HEK293T (cell line): ENCODE data around the gene THYN1.

ENCODE experiments used
- CTCF ChIA-PET: fragments of 350-600 bp; formaldehyde crosslinking; extraction: SDS; loops from one replicate; lab custom pipeline; 2021; ENCODE audit warnings: antibody characterized with exemption, inconsistent platforms; lab: Yijun Ruan, JAX
- POLR2A ChIA-PET: fragments of 350-600 bp; formaldehyde crosslinking; extraction: SDS; loops from one replicate; lab custom pipeline; 2020; ENCODE audit warnings: antibody characterized with exemption, inconsistent platforms; lab: Yijun Ruan, JAX
- DNase-seq: peaks from one replicate; pipeline ENCODE4 v3.0.0; 2012; ENCODE audit warnings: mixed read lengths; ENCODE audit errors: extremely low spot score
- ARNT ChIP-seq: fragments of 450-650 bp; IDR thresholded peaks from 2 replicates; pipeline ENCODE4 v1.6.1; 2017; ENCODE audit warnings: mild to moderate bottlenecking
- BHLHE40 ChIP-seq: fragments of 450-650 bp; IDR thresholded peaks from 2 replicates; pipeline ENCODE4 v1.6.1; 2016; ENCODE audit warnings: mild to moderate bottlenecking, moderate library complexity, borderline replicate concordance
- CTBP1 ChIP-seq: fragments of 450-650 bp; IDR thresholded peaks from 2 replicates; pipeline ENCODE4 v1.6.1; 2016; ENCODE audit warnings: borderline replicate concordance
- FOXA1 ChIP-seq: fragments of 450-650 bp; IDR thresholded peaks from 2 replicates; pipeline ENCODE4 v1.6.1; 2016; ENCODE audit warnings: mild to moderate bottlenecking
- FOXK2 ChIP-seq: fragments of 450-650 bp; IDR thresholded peaks from 2 replicates; pipeline ENCODE4 v1.6.1; 2016; ENCODE audit warnings: mild to moderate bottlenecking
- FOXM1 ChIP-seq: fragments of 450-650 bp; IDR thresholded peaks from 2 replicates; pipeline ENCODE4 v1.6.1; 2017; ENCODE audit warnings: mild to moderate bottlenecking, borderline replicate concordance
- HDGF ChIP-seq: fragments of 450-650 bp; IDR thresholded peaks from 2 replicates; pipeline ENCODE4 v1.6.1; 2017; ENCODE audit warnings: antibody characterized with exemption, borderline replicate concordance
- L3MBTL2 ChIP-seq: fragments of 450-650 bp; conservative IDR thresholded peaks from 2 replicates; pipeline ENCODE4 v1.6.1; 2016; ENCODE audit warnings: mild to moderate bottlenecking
- LEF1 ChIP-seq: fragments of 450-650 bp; IDR thresholded peaks from 2 replicates; pipeline ENCODE4 v1.6.1; 2017; ENCODE audit warnings: mild to moderate bottlenecking, borderline replicate concordance
- NFRKB ChIP-seq: fragments of 450-650 bp; IDR thresholded peaks from 2 replicates; pipeline ENCODE4 v1.6.1; 2016; ENCODE audit warnings: mild to moderate bottlenecking, moderate library complexity
- SP1 ChIP-seq: fragments of 450-650 bp; IDR thresholded peaks from 2 replicates; pipeline ENCODE4 v1.6.1; 2017
- SUZ12 ChIP-seq: fragments of 450-650 bp; IDR thresholded peaks from 2 replicates; pipeline ENCODE4 v1.6.1; 2016; ENCODE audit warnings: mild to moderate bottlenecking
- TARDBP ChIP-seq: fragments of 450-650 bp; IDR thresholded peaks from 2 replicates; pipeline ENCODE4 v1.6.1; 2016
- ZNF384 ChIP-seq: fragments of 450-650 bp; IDR thresholded peaks from 2 replicates; pipeline ENCODE4 v1.6.1; 2016
- TF ChIP-seq, protein P1 (sequence below): fragments of 450-650 bp; IDR thresholded peaks from 2 replicates; pipeline ENCODE4 v1.6.1; 2016

THYN1 gene

GRCh38 chr11:134278356-134278755 is 25.2 kb upstream of the THYN1 start:
- CTCF ChIA-PET = no interaction called here
- TF ChIP-seq L3MBTL2 (no peak), ARNT (no peak), NFRKB (no peak), SUZ12 (no peak), HDGF (no peak), ZNF384 (no peak), FOXM1 (no peak)
- TF ChIP-seq, protein P1, sequence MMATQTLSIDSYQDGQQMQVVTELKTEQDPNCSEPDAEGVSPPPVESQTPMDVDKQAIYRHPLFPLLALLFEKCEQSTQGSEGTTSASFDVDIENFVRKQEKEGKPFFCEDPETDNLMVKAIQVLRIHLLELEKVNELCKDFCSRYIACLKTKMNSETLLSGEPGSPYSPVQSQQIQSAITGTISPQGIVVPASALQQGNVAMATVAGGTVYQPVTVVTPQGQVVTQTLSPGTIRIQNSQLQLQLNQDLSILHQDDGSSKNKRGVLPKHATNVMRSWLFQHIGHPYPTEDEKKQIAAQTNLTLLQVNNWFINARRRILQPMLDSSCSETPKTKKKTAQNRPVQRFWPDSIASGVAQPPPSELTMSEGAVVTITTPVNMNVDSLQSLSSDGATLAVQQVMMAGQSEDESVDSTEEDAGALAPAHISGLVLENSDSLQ = no peak
- no peak for DNase-seq
- POLR2A ChIA-PET = interaction anchor here (1.1 kb wide), 1 partner anchor 54 kb away, joined by 3 read pairs; the partner anchor contains the start of gene NCAPD3

DNA sequence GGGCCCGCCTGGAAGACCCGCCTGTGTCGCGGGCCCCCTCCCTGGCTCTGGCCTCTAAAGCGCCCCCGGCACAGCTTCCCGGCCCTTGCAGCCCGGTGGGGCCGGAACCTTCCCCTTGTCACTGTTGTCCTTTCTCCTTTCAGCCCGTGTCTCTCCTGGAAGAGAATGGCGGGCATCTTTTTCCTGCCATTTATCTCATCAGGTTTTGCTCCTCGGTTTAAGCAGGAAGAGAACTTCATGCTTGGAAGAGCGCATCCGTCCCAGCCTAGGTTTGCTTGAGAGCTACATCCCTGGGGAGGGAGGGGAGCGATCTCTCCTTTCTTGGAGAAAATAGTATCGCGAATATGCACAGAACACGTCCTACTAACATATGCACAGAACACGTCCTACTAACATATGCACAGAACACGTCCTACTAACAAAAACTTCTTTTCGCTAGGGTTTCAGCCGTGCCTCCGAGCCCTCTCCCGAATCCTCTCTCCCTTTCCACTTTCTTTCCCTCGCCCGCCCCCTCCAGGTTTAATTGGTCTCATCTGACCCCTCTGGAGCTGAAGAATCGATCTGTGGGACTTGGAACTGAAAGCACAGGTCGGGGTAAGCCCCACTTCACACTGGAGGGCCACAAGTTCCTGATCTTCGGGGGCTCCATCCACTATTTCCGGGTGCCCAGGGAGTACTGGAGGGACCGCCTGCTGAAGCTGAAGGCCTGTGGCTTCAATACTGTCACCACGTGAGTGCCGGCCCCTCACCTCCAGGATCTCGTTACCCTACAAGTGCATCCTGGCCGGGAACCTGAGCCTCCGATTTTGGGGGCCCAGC is 24.2 kb upstream of the THYN1 start:
- no peak for DNase-seq
- TF ChIP-seq BHLHE40 = no peak
- no peak for TF ChIP-seq FOXK2
- no peak for TF ChIP-seq HDGF
- TF ChIP-seq, protein P1 = no peak
- no peak for TF ChIP-seq TARDBP
- TF ChIP-seq ZNF384 = no peak
- no peak for TF ChIP-seq LEF1
- ChIA-PET POLR2A (no interaction called here), CTCF (no interaction called here)

DNA sequence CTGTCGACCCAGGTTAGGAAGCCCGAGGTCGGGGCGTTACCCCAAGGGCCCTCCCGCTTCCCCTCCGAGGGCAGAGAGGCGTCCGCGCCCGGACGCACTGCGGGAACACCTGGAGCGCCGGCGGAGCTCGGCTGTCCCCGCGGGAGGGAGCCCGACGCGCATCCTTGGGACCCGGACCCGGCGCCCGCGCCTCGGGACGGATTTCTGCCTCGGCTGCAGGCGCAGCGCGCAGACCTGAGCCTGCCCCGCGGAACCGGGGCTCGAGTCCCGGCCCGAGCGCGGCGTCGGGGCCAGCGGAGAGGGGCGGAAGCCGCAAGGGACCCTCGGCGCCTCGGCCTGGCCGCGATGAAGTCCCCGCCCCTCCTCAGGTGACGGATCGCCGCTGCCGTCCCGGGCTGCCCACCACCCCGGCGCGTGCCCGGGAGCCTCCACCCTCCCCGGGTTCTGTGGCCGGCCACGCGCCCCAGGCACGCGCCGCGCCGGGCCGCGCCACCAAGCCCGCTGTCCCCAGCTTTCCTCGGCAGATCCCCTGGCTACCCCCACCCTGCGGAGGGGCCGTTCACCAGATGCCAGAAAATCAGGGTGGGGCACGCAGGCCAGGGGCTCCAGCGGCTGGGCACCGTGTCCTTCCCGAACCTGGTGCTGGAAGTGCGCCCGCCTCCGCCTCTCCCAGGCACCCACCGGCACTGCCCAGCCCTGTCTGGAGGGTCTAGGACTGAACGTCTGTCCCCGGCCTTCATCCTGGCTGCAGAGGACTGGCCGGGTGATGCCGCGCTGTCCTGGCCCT is 23.4 kb upstream of the THYN1 start:
- no peak for DNase-seq
- TF ChIP-seq SP1 = no peak
- TF ChIP-seq SUZ12 = no peak
- TF ChIP-seq NFRKB = no peak
- no peak for TF ChIP-seq ARNT
- TF ChIP-seq, protein P1 = no peak
- TF ChIP-seq FOXA1 = no peak
- 0 out of 2 replicates have a peak, but pooled peaks have one; percentile 26 for TF ChIP-seq L3MBTL2
- no peak for TF ChIP-seq TARDBP
- POLR2A ChIA-PET = interaction anchor here (0.8 to 4.0 kb wide), 4 partner anchors 12 to 67 kb away, joined by 3 to 20 read pairs (median 4); partner anchors contain the start of genes ACAD8, NCAPD3, THYN1 and VPS26B
- CTCF ChIA-PET = interaction anchor here (0.9 to 1.4 kb wide), 4 partner anchors 10 to 47 kb away, joined by 3 to 5 read pairs (median 4); no protein-coding TSS in a partner anchor

DNA sequence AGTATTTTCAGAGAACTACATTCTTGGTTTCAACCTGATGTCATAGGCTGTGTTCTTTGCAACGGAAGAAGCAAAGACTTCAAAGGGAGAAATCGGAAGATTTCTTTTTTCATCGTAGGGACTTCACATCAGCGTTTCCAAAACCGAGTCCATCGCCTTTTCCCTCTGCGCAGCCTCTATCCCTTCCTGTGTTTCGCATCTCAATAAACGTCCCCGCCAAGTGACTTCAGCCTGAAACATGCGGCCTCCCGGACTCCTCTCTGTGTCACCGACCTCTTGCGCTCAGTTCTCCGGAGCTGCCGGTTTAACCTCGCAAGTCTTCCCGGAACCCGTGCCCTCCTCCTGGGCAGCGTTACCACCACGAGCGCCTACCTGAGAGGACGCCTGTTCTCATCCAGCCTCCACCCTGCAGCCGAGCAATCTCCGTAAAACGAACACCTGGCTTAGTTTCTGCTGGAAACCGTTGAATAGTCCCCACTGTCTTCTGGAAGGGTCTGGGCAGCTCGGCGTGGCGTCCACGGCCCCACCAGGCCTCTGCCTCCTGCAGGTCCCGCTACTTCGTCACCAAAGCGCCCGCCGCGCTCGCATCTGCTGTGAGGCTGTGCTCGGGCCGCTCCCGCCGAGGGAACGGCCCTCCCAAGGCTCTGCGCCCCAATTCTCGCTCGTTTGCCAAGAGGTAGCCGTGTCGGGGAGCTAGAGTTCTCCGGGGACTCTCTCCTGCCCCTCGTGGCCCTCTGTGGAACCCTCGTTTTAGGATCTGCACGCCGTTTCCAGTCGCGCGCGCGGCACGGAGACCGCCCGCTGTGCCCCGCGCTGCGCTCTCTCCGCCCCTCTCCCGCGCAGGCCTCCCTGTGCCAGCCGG is 22.6 kb upstream of the THYN1 start, which contains the start of gene GLB1L3:
Gene GLB1L3, plus strand, starts transcription at position 846 of the 862 bp plus-strand sequence. CDS start 362 bp downstream, outside the sequence.
- ChIA-PET POLR2A (interaction anchor here (0.8 to 4.0 kb wide), 5 partner anchors 11 to 68 kb away, joined by 3 to 20 read pairs (median 4); partner anchors contain the start of genes ACAD8, GLB1L2, NCAPD3 and THYN1), CTCF (interaction anchor here (0.6 to 1.4 kb wide), 5 partner anchors 9 to 47 kb away, joined by 3 to 5 read pairs (median 3); no protein-coding TSS in a partner anchor)
- DNase-seq = peak; percentile 68
- no peak for TF ChIP-seq LEF1
- TF ChIP-seq SP1 = no peak
- peak; percentile 81 for TF ChIP-seq L3MBTL2
- TF ChIP-seq, protein P1 = no peak
- no peak for TF ChIP-seq FOXK2
- TF ChIP-seq BHLHE40 = no peak
- 0 out of 2 replicates have a peak, but pooled peaks have one; percentile 23 for TF ChIP-seq TARDBP
- TF ChIP-seq FOXA1 = no peak
- TF ChIP-seq FOXM1 = no peak

- TF ChIP-seq FOXA1 = no peak
- TF ChIP-seq FOXK2 = no peak
- no peak for TF ChIP-seq SUZ12
- TF ChIP-seq ZNF384 = no peak
- no peak for TF ChIP-seq ARNT
- TF ChIP-seq CTBP1 = no peak
- no peak for TF ChIP-seq NFRKB
Measured at GRCh38 chr11:134275188-134275533, 22.0 kb upstream of the THYN1 start.

More at GRCh38 chr11:134275188-134275533, 22.0 kb upstream of the THYN1 start:
- POLR2A ChIA-PET = interaction anchor here (0.6 to 4.0 kb wide), 3 partner anchors 22 to 57 kb away, joined by 3 to 20 read pairs (median 3); partner anchors contain the start of genes ACAD8, GLB1L2, NCAPD3 and THYN1
- DNase-seq = no peak
- CTCF ChIA-PET = interaction anchor here (1.3 to 1.7 kb wide), 3 partner anchors 8 to 48 kb away, joined by 3 to 10 read pairs (median 5); no protein-coding TSS in a partner anchor
